HG02970 (cell line): ENCODE data around the gene ZDHHC1.

ENCODE experiments used
- ATAC-seq: cut with Tn5 transposase; IDR thresholded peaks from one replicate; pipeline ENCODE4 v1.9.1; 2021; ENCODE audit warnings: mild to moderate bottlenecking, moderate library complexity, moderate number of reproducible peaks; ENCODE audit not compliant: unreplicated experiment, low FRiP score

Gene ZDHHC1

DNA sequence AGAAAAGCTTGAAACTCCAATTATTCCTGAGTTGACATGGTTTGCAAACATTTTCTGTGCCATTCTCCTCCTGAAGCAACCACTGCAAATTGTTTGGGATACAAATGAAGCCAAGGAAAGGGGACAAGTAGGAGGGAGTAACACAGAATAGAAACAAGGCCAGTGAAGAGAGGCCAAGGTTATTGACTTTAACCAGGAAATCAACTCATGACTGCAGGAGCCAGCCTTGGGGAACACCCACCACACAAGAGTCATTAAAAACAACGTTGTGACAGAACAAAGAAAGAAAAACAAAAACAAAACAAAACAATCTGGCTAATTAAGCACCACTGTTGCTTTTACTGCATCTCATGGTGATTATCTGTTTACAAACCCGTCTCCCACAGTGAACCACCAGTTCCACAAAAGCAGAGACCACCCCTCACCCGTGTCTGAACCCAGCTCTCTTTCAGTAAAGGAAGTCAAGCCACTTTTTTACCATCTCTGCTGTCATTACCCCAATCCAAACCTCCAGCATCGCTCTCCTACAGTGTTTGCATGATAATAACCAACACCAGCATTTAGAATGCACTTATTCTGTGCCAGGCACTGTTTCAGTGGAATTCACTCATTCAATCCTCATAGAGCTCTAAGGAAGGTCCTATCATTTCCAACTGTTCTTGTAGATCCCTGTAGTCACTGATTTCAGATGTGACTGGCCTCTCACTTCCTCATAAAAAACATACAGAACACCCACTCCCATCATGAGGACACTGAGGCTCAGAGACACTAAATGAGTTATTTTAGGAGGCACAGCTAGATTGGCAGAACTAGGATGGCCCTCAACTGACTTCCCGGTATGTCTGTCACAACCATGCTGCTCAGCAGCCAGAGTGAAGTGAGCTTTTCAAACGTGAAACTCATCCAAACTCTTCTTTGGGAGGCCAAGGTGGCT lies 2.0 kb downstream of the ZDHHC1 start:
- ATAC-seq: no peak

- ATAC-seq: no peak
These were observed 4.0 kb downstream of the ZDHHC1 start for GRCh38 chr16:67412294-67412693.

DNA sequence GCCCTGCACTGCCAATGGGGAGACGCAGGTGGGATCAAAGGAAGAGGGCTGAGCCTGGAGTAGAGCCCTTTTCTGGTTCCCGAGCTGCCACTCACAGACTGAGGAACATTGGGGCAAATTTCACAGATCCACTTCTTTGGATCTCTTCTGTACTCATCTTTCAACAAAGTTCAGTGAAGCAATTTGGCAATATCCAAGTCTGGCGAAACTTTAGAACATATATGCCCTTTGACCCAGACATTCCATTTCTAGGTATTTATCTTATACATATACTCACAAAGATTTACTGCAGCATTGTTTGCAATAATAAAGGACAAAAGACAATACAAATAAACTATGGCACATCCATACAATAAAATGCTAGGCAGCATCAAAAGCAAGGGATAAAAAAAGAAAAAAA lies 4.9 kb downstream of the ZDHHC1 start:
- no peak for ATAC-seq

DNA sequence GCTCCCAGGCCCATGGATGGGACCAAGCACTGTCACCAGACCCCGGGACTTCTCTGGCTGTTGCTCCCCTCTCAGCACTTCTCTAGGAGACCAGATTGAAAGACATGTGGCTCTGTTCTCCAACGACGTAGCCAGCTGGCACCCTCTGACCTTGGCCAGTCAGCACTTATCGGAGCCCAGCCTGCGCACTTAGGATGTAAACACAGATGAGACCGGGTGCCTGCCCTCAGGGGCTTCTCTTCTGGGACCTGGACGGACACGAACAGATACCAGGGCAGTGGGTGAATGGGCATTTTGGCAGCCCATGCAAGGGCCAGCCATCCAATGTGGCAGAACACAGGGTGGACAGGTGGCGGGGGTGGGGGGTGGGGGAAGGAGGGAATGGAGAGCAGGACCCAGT lies 6.6 kb downstream of the ZDHHC1 start:
- ATAC-seq: no peak

GRCh38 chr16:67407788-67408452 lies 8.4 kb downstream of the ZDHHC1 start:
- ATAC-seq: no peak

DNA sequence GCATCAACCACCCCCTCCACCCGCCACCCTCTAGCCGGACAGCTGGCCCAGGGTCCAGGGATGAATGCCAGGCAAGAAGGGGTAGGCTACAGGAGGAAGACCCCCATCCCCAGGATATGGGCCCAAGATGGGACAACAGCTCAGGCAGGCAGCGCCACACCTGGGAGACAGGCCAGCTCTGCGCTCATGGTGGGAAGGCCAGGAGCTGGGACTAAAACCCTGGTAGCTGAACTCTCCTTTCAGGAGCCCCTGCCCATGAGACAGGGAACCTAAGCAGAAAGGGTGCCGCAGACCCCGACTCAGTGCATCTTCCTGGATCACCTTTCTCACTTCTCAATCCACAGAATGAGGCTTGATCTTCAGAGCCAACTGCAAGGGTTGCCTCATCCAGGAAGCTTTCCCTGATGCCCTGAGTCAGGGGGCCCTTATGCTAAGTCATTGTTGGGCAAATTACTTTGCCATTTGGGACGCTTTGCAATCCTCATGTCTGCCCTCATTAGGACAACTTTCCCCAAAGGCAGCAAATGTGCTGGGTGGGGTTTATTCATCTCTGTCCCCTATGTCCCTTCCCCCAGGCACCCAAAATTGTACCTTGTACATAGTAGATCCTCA lies 9.0 kb downstream of the ZDHHC1 start:
- no peak for ATAC-seq

GRCh38 chr16:67406111-67406971 lies 9.9 kb downstream of the ZDHHC1 start:
- ATAC-seq: no peak

- ATAC-seq: no peak
These were observed 10.9 kb downstream of the ZDHHC1 start for GRCh38 chr16:67405336-67405735.

DNA sequence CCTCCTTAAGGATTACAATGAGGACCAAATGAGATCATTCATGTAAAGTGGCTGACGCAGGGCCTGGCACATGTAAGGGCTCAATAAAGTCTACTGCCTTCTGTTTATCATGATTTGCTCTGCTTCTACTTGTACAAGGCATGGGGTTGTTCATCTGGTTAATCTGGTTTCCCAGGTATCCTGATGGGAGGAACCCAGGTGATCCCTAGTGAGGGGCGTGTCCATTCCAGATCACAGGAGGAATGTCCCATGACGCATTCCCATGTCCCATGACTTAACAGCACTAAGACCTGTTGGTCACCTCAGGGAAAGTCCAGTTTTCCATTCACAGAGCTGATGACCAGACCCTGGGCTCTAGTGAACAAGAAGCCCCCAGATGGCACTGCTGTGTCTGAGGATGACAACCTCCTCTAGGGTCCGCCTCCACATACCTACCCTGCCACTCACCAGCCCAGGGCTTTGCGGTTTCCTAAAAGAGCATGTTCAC lies 11.5 kb downstream of the ZDHHC1 start:
- ATAC-seq: no peak

- no peak for ATAC-seq
These were observed 12.2 kb downstream of the ZDHHC1 start for GRCh38 chr16:67403976-67404555.

- ATAC-seq: no peak
These were observed 15.4 kb downstream of the ZDHHC1 start for GRCh38 chr16:67400901-67401300.

- no peak for ATAC-seq
These were observed 16.2 kb downstream of the ZDHHC1 start for GRCh38 chr16:67399749-67400704.

- ATAC-seq: no peak
These were observed 17.0 kb downstream of the ZDHHC1 start for GRCh38 chr16:67399218-67399733.

- ATAC-seq: no peak
These were observed 17.6 kb downstream of the ZDHHC1 start for GRCh38 chr16:67398546-67399217.

GRCh38 chr16:67397812-67398545 lies 18.3 kb downstream of the ZDHHC1 start:
- ATAC-seq: no peak

DNA sequence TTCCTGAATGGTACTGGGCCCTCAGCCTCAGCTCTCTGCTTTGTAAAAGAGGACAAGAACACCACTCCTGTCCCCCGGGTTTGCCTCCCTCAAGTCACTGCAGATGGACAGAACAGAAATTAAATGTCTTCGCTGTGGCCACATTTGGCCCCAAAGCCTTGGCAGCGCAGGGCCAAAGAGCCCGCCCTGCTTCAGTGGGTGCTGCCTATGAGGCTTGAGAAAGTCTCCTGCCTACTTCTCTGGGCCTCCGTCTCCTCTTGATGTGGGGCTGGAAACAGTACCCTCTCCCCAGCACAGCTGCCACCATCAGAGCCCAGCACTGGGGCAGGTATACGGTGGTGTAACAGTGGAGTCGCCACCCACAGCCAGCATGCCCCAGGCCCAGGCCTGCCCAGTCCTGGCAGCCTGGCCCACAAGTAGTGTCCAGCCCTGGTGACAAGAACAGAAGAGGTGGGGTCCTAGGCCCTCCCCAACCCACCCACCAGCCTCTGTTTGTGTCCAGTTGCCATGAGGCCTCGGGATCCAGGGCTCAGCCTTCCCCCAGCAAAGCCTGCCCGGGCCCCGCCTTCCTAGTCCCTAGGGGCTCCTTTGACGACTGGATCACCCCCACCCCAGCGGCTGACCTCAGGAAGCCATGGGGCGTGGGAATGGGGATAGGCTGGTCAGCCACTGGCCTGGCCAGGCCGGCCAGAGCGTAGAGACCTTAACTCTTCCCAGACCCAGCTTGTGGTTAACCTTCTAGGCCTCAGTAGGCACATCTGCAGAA lies 19.1 kb downstream of the ZDHHC1 start:
- ATAC-seq: no peak
